Left lobe of liver (tissue), 2 donors: ENCODE measurements around the gene NOTCH2. TPM values are rescaled to one million over a fixed set of nuclear protein-coding genes. Genes with fewer than 3 reads are reported as not detected.
"Not testable (repeated sequence)": the region's sequence is repeated elsewhere in the genome, so short reads cannot be mapped to it uniquely, and the experiment has no call there.

Source experiments
- ATAC-seq: fragments of 200-7000 bp; cut with Tn5 transposase; one replicate; pipeline ENCODE4 v1.9.1; 2020; ENCODE audit warnings: mild to moderate bottlenecking, moderate library complexity
- DNase-seq: peaks from one replicate; pipeline ENCODE4 v3.0.0-alpha.2; 2020; ENCODE audit warnings: low spot score
- total RNA-seq: library from RNA; stranded (reverse); gene quantifications from one replicate; pipeline ENCODE4 v1.2.1, GENCODE V29; 2021
- donor health status: DM: no; HTN: no; CAD: no; lungs with moderate emphysema.
- donor health status: DM: no; HTN: yes; CAD: no.

The NOTCH2 gene
- total RNA-seq = 57.5 TPM

GRCh38 chr1:120069067-120069919, at the start of gene NOTCH2:
Gene NOTCH2 (minus strand): TSS chr1:120069662. CDS start chr1:120069406, 256 bp downstream.
- peak; percentile 82 for ATAC-seq
- peak; percentile 71 for DNase-seq

DNA sequence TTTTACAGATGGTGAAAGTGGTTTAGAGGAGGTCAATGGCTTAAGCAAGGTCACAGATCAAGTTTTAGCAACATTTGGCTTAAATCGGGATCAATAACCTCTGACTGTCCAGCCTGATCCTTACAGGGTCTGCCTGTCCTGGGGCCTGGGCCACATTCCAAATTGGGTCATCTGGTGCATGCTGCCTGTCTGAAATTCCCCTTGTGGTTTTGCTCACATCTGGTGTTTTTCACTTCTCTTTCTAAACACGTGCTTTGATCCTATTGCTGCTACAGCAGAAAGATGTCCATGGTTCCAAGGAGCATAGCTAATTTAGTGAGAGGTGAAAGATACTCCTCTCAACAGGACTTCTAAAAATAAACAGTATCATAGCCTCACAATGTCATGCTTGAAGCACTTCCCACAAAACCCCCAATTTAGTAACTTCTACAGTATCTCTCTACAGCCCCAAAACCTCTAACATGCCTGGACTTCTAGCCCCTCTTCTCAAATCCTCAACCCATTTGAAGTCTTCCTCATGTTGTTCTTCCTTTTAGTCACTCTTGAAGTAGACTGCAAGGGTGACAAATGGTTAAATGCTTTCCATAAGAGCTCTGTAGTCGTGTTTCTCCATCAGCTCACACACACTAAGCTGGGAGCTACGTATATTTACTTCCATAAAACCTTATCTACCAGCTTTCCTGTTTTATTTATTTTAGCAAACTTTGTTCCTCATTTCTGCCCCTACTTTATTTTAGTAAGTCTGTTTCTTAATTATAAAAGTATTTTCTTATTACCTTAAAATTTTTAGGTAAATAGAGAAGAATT, 48.1 kb upstream of the NOTCH2 start:
- DNase-seq = peak; percentile 78
- peak; percentile 89 for ATAC-seq

DNA sequence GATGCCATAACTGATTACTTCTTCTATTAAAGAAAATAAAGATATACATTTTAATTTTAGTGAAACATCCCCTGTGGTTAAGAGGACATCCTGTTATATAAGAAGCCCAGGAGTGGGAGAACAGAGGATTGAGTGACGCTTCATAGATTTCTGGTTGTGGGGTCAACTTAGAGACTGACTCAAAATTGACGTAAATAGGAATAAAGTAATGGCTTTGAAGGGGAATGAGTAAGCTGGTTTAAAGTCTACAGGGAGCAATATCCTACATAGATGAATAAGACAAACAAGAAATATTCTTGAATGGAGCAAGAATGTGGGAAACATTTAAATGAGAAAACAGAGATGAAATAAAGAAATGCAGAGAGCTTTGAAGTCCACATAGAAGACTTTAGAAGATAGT, 46.6 kb upstream of the NOTCH2 start:
- DNase-seq, ATAC-seq: not testable (repeated sequence)

DNA sequence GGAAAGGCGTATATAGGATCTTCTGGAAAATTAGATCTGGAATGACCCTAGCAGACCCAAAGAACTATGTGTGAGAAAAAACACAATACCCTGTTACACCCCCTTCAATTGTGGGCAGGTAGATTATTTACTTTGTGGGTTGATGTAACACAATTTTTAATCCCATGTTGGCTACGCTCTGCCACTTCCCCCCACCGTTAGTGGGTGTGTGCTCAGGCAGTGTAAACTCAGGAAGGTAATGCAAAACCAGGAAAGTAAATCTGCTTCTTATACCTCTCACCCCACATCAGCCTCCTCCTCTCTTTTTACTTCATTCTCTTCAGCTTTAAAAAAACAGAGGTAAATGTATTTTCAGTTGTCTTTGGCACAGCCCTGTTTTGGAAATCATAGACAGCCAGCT, 43.7 kb upstream of the NOTCH2 start:
- not testable (repeated sequence) for DNase-seq
- peak; percentile 32 for ATAC-seq

DNA sequence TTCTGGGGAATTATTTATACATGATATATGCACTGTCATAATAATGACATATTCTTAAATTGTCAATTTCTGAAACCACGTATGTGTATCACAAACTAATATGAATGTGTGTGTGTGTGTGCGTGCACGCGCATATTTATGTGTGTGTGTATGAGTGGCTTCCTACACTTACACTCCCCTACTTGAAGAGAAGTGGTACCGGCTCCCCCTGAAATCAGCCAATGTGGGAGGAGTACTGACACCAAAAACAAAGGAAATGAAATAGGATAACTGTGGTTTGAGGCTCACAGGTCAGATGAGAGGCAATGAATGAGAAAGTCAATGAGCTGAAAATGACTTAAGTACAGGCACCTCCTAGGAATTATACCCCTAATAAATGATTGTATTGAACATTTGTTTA, 42.8 kb upstream of the NOTCH2 start:
- not testable (repeated sequence) for ATAC-seq, DNase-seq

DNA sequence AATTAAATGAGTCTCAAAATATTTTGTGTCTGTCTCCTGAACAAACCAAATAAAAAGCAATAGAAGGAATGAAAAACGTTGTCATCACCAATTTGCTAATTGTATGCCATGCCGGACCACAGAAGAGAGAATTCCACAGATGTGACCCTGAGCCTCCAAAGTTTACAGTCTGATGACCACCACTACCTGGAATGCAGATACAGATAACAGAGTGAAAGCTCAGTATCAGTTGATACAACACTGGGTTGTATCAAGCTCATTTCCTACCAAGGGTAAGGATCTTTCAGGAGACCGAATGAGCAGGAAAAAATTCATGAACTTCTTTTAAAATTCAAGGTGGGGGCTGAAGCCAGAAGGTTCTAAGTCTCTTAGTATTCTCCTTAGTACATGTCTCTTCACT, 42.3 kb upstream of the NOTCH2 start:
- not testable (repeated sequence) for ATAC-seq, DNase-seq

GRCh38 chr1:120111008-120111407, 41.5 kb upstream of the NOTCH2 start:
- DNase-seq, ATAC-seq: not testable (repeated sequence)

- not testable (repeated sequence) for ATAC-seq, DNase-seq
These were observed 40.2 kb upstream of the NOTCH2 start for GRCh38 chr1:120109656-120110055.

DNA sequence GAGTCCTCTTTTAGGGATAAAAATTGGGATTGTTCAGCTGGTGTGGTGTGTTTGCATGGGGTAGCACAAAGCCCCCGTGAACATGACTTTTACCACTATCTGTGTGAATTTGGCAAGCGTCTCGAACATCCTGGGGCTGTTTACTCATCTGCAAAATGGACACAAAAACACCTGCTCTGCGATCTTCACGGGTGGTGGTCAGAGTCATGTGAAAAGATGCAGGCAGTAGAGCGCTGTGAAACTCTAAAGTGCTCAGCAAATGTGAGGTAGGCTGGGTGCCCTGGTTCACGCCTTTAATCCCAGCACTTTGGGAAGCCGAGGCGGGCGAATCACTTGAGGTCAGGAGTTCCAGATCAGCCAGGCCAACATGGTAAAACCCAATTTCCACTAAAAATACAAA, 39.7 kb upstream of the NOTCH2 start:
- not testable (repeated sequence) for ATAC-seq, DNase-seq

DNA sequence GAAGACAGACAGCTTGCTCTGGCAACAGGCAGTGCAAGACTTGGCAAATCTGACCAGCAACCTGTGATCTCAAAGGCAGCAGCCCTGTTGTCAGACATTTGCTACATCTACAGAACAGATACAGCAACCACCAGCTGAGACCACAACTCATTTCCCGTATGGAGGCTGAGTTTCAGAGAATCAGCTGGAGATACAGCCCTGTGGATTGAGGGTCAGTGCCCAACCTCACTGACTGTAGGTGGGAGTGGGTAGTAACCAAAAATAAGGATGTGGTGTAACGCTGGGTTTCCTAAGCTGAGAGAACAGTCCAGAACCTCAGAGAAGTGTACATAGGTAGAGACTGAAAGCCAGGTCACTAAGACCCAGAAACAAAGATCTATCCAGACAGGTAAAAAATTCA, 35.8 kb upstream of the NOTCH2 start:
- DNase-seq = not testable (repeated sequence)

DNA sequence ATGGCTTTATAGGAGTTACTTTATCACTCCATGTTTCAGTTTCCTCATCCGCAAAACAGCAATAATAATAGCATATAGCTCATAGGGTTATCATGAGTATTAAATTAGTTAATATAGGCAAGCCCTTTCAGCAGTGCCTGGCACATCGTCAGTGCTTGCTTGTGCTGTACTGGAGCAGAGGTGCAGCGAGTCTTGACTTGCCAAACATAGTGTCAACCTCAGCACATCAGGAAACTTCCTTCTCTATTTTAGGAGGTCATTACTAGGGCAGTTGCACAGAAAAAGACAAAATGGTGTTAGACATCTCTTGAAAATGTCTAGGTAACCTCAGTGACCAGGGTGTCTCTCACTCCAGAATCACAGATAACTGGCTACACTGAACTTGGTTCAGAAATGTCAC, 34.3 kb upstream of the NOTCH2 start:
- peak; percentile 18 for ATAC-seq

More for the DNA sequence above, 35.8 kb upstream of the NOTCH2 start:
- ATAC-seq = not testable (repeated sequence)

GRCh38 chr1:120101593-120101992, 32.1 kb upstream of the NOTCH2 start:
- ATAC-seq, DNase-seq: not testable (repeated sequence)

More for the DNA sequence above, 34.3 kb upstream of the NOTCH2 start:
- DNase-seq = not testable (repeated sequence)

- ATAC-seq, DNase-seq: not testable (repeated sequence)
These were observed 31.1 kb upstream of the NOTCH2 start for GRCh38 chr1:120100590-120100989.

GRCh38 chr1:120098986-120099759, 29.7 kb upstream of the NOTCH2 start:
- peak; percentile 33 for ATAC-seq
- DNase-seq = not testable (repeated sequence)

GRCh38 chr1:120096981-120097545, 27.6 kb upstream of the NOTCH2 start:
- not testable (repeated sequence) for DNase-seq
- ATAC-seq = peak; percentile 41

- not testable (repeated sequence) for ATAC-seq, DNase-seq
These were observed 24.2 kb upstream of the NOTCH2 start for GRCh38 chr1:120093548-120094181.

DNA sequence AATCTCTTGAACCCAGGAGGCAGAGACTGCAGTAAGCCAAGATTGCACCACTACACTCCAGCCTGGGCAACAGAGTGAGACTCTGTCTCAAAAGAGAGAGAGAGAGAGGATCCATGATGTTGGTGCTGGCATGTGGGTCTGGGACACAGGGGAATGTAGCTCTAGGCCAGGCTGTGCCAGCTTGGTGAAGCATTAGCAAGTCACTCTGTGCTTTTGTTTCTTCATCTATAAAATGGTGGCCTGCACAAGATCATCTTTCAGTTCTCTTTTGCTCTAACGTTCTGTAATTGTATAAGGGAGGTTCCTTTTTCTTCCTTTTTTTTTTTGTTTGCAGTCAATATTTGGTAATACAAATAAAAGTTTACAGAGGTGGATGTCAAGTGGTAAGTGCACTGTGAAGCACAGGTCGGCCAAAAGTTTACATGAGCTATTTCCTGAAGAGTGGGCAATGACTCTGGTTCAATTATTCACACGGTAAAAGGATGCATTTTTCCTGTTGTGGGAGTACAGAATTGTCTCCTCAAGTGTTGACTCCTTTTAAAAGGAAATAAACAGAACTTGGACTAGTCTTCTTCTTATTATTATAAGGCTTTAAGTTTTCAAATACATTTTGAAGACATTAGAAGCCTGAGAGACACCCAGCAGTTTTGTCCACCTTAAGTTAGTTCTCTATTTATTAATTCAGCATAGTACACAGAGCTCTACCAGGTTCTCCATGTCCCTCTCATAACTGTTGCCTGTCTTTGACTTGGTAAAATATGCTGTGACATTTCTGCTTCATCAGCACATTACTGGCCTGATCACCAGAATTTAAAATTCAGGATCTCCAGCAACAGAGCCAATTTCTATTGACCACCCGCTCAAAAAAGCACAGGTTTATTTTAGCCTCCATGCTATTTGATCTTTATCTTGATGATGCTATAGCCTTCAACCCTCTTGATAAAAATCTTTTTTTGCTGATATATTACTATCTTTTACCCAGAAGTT, 23.1 kb upstream of the NOTCH2 start:
- ATAC-seq = peak; percentile 80
- DNase-seq = not testable (repeated sequence)

- ATAC-seq, DNase-seq: not testable (repeated sequence)
These were observed 21.4 kb upstream of the NOTCH2 start for GRCh38 chr1:120090830-120091229.
